Skin epidermis (tissue), 12 donors: ENCODE data around the gene THOC1.

Source experiments
- H3K27ac ChIP-seq, 21 experiments: fragments of 200-600 bp; sonication (generic) in 11 of 21; one replicate each; pipeline ENCODE4 v1.5.0; 2020; ENCODE audit warnings: mild to moderate bottlenecking in 3 of 21, inconsistent platforms in 2 of 21, moderate library complexity in 2 of 21
- H3K4me3 ChIP-seq, 7 experiments: fragments of 200-600 bp; sonication (generic) in 2 of 7; one replicate each; pipeline ENCODE4 v1.5.0; 2020; ENCODE audit warnings: inconsistent platforms in 2 of 7, mild to moderate bottlenecking in 2 of 7, moderate library complexity in 1 of 7

Gene THOC1

DNA sequence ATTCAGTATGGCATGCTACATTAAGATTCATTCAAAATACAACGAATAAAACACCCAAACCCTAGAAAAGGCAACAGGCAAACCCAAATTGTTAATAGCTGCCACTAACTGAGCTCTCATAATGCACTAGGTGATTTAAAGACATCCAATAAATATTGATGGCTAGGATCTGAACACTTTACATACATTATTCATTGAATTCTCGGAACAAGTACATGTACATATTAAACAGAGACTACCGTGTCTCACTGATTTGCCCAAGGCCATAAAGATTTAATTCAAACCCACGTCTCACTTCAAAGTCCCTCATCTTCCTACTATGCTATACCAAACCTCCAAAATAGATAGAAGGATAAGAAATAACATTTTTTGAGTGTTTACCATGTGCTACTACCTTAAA lies 42.1 kb downstream of the THOC1 start:
- no peak overlapping the region for H3K4me3 ChIP-seq
- no peak overlapping the region for H3K27ac ChIP-seq

DNA sequence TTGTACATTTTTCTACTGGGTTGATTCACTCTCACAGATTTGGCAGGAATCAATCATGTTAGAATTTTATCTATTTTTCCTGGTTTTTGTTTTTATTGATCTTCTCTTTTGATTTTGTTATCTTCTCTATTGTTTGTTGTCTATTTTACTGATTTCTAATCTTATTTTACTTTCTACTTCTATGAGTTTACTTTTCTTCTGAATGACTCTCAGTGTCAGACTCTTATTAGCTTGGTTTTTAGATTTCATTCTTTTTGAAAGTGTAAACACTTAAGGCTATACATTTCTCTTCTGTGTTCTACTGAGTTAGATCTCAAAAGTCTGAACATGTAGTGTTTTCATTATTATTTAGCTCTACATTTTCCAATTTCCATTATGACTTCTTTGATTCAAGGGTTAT lies 47.1 kb downstream of the THOC1 start:
- Histone ChIP-seq H3K4me3 (no peak overlapping the region), H3K27ac (no peak overlapping the region)

DNA sequence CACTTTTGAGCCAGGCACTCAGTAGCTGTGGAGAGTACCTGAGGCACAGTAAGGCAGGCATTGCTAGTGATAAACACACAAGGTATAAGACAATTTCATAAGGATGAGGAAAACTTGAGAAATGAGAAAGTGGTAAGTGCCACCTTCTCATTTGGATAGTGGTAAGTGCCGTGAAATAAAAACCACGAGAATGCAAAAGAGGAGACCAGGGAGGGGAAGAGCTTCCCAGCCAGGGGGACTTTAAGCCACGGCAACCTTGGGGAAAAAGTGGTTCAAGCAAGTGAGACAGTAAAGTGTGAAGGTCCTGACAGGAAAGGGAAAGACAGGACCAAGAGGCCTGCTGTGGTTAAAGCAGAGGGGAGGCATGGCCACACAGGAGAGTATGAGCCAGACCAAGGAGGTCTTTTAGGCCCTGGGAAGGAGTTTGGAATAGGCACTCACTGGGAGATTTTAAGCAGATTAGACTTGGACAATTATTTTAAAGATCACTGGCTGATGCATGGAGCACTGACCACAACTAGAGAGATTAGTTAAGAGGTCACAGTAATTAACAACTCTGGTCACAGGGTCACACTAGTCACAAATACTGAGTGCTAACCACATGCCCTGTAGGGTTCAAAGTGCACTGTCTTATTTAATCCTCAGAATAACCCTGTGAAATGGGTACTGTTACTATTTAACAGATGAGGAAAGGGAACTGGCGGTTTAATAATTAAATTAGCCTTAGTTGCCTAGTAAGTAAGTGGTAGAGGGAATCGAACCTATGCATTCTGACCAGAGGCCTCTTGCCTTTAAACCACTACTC lies 50.1 kb downstream of the THOC1 start:
- Histone ChIP-seq H3K4me3 (no peak overlapping the region), H3K27ac (peak overlapping the region in 1 of 21 experiments; percentile 19)

DNA sequence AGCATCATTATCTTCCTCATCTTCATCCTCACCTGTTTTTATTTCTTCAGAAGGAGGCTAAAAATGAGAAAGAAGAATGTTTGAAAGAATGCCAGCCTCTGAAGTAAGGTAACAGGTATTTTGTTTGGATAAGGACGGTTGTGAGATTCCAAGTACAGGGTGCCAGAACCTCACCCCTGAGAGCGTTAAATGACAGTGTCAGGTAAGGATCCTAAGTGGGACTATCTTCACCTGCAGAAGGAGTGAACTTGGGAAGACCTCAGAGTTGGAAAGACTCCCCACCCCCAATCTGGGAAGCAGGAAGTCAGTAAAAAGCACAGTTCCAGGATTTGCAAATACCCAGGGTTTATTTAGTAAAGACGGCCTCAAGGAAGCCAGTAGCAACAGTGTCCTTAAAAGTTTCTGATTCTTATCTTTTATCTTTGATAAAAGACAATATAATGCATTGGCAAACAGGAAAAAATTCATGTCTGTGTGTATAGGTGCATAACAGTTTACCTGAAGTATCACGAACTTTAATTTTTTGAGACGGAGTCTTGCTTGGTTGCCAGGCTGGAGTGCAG lies 52.3 kb downstream of the THOC1 start:
- no peak overlapping the region for H3K4me3 ChIP-seq
- no peak overlapping the region for H3K27ac ChIP-seq

DNA sequence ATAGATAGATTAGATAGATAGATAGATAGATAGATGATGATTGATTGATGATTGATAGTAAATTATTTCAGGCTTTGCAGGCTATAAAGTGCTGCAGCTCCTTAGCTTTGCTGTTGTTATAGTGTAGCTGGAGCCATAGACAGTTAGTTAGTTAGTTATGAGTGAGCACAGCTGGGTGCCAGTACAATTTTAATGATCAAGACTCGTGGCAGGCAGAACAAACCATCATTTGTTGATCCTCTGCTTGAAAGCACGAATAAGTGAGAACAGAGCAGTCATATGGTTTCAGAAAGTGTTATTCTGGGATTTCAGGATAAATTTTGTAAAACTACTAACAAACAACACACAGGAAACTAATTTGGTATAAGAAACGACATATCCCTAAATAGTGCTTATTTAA lies 53.9 kb downstream of the THOC1 start:
- no peak overlapping the region for H3K4me3 ChIP-seq
- no peak overlapping the region for H3K27ac ChIP-seq

DNA sequence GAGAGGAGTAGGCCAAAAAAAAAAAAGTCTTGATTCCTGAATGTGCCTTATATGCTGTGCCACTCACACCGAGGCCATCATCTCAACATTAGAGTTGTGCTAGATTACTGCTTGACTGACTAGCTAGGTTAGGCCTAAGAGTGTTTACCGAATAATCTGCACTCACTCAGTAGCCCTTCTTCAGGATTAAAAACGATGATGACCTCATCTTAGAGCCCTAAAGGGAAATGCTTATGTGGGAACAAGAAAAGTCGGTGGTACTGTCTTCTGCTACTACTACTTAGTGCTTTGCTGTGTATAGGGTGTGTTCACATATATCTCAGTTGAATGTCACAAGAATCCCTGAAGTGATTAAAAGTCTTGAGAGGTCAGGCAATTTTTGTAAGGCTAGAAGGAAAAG lies 54.3 kb downstream of the THOC1 start:
- Histone ChIP-seq H3K27ac (no peak overlapping the region), H3K4me3 (no peak overlapping the region)

DNA sequence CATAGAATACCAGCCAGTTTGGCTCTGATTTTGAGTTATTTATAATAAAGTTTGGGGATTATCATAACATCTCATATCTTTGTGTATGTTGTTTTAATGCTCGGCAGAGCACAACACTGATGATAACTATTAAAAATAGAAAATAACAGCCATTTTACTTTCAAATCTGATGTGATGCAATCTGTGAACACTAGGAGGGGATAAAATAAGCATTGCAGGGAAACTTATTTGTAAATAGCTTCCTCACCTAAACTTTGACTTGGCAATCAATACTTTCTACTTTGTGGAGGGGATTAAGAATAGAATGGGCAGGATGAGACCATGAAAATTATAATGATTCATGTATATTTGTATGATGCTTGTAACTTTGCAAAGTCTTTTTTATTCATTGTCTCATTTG lies 55.1 kb downstream of the THOC1 start:
- H3K27ac ChIP-seq: no peak overlapping the region
- H3K4me3 ChIP-seq: no peak overlapping the region

DNA sequence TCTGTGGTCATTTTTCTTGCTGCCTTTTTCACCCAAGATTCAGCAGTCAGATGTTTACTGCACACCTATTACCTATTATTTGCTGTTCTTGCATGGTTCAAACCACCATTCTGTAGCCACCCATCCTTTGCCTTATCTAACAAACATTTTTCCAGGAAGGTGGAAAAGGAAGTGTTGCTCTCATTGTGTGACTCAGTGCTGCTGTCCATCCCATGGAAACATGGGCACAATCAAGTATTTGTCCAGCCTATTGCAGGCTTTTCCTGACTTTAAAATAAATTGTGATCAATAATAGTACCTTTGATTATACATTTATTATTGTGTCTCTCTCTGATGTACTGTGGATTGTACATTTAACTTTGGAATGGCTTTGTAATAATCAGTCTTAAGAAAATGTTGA lies 56.3 kb downstream of the THOC1 start:
- Histone ChIP-seq H3K27ac (peak overlapping the region in 1 of 21 experiments; percentile 10), H3K4me3 (no peak overlapping the region)

DNA sequence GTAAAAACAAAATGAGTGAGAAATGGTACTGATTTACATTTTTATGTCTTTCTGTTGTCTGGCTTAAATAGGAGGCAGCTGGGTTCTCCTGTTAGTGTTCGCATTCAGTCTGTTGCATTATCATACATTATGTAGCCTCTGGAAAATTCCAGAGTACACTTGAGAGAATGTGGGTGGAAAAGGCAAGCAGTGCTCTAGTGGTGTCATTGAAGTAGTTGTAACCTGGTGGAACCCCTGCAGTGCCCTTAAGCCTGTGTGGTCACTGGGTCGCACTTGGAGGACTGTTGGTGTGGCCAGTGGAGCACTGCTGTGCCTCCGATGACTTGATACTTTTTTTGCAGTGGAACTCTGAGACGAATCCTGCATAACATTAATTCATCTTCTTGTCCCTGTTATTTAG lies 57.1 kb downstream of the THOC1 start:
- no peak overlapping the region for H3K4me3 ChIP-seq
- no peak overlapping the region for H3K27ac ChIP-seq

DNA sequence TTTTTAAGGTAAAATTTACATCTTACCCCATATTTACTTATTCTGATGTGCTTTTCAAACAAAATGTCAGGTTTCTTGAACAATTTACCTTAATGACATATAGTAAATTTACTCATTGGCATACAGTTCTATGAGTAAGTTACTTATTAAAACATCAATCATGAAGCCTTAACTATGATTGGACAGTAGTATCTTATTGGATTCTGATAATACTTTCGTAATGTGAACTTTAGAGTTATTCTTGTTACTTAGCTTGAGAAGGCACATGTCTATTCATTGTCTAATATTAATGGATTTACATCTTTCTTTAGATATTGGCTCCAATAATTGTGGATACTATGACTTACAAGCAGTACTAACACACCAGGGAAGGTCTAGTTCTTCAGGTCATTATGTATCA lies 57.8 kb downstream of the THOC1 start:
- no peak overlapping the region for H3K4me3 ChIP-seq
- no peak overlapping the region for H3K27ac ChIP-seq

DNA sequence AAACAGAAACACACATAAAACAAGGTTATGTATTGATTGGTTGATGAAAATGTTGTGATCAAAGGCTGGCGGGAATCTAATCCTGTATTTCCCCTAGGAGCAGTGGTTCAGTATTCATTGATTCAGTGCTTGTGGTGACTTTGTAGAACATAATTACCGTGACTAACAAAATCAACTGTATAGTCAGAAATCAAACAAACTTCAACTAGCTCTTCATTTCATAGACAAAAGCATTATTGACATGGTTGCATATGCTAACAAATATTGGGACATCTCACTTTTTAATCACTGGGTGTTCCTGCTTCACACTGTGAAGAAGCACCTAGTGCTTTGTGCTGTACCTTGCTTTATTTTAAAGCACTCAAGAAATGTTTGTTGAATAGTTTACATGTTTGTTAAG lies 68.1 kb downstream of the THOC1 start:
- no peak overlapping the region for H3K4me3 ChIP-seq
- H3K27ac ChIP-seq: no peak overlapping the region

DNA sequence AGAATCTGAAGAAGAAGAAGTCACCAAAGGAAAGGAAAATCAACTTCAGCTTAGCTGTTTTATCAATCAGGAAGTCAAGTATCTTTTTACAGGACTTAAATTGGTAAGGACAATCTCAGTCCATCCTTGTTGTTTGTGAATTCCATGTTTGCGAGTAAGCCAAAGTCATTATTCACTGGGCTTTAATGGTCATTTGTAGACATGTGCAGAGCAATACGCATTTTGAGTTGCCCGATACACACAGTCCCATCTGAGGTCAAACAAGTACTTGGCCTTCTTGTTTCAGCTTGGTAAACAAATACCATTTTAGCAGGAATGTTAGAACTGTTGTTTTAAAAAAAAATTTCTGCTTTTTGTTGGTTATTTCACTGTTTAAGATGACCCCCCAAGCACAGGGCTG lies 68.6 kb downstream of the THOC1 start:
- no peak overlapping the region for H3K27ac ChIP-seq

DNA sequence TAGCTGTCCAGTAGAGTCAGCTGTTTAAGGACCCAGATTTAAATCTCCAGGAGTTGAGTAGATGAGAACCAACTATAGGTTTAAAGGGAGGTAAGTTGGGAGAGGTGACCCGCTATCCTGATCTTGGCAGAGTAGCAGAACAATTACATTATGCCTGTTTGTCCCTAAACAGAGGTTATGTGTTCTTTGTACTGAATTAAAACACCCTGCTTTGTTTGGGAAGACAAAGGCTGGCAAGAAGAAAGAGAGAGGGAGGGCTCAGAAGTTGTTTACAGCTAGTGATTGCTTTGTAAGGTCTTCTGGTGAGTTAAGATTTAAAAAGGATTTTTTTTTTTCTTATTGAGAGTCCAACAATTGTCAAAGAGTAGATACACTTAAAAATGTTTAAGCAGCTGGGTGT lies 72.2 kb downstream of the THOC1 start:
- no peak overlapping the region for H3K4me3 ChIP-seq
- H3K27ac ChIP-seq: no peak overlapping the region

More for the DNA sequence above, 68.6 kb downstream of the THOC1 start:
- no peak overlapping the region for H3K4me3 ChIP-seq

DNA sequence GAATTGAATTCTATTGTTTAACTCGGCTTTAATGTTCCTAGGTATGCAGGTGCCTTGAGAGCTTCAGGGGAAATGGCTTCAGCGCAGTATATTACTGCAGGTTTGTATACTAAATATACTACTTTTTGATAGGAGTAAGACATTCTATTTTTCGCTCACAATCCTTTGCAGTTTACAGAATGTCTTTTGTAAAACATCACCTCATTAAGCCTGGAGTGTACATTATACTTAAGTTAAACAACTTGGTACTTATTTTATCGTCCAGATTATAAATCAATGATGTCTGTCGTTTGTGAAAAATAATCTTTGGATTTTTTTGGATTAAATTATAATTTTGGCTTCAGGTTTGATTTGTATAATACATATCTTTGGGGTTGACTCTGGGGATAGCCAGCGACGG lies 75.0 kb downstream of the THOC1 start:
- Histone ChIP-seq H3K27ac (no peak overlapping the region), H3K4me3 (no peak overlapping the region)

DNA sequence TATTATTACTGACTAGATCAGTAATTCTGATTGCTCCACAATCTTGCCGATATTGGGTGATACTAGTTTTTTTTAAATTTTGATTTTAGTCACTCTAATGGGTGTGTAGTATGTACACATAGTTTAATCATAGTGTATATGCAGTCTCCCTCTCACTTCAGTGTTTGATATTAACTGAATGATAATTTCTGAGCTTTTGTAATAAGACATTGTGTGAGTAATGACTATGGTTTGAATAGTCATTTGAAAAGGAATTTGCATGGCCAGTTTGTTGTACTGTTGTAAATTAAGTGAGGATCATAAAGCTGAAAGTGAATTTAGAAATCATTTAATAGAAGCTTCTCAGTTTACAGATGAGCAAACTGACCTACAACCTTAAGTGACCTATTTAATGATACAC lies 76.1 kb downstream of the THOC1 start:
- H3K27ac ChIP-seq: no peak overlapping the region
- no peak overlapping the region for H3K4me3 ChIP-seq

DNA sequence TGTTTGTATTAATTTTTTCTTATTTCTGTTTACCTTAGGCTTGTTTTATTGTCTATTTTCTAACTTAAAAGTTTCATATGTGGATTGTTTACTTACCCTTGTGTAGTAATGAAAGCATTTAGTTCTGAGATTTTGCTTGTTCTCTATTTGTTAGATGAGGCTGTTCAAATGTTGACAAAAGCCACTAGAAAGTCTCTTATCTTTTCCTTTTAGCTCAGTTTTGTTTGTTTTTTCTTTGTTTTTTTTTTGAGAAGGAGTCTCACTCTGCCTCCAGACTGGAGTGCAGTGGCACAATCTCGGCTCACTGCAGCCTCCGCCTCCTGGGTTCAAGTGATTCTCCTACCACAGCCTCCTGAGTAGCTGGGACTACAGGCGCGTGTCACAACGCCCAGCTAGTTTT lies 78.6 kb downstream of the THOC1 start:
- Histone ChIP-seq H3K27ac (no peak overlapping the region), H3K4me3 (no peak overlapping the region)

DNA sequence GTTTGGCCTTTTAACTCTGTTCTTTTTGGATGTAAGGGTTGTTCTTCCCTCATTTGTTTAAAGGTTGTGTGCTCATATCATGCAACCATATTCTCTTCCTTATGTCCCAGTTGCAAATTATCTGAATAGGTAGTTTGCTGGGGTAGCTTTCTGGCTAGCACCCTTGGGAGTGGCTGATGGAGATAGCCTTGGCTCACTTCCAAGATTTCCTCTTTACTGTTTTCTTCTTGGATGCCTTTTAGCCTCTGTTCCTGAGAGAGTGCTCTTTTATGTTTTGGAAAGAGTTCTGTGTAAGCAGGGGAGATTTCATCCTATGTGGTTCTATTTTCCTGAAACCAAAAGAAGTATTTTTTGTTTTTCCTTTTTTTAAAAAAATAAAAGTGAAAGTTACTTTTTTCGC lies 84.1 kb downstream of the THOC1 start:
- Histone ChIP-seq H3K4me3 (no peak overlapping the region), H3K27ac (no peak overlapping the region)

DNA sequence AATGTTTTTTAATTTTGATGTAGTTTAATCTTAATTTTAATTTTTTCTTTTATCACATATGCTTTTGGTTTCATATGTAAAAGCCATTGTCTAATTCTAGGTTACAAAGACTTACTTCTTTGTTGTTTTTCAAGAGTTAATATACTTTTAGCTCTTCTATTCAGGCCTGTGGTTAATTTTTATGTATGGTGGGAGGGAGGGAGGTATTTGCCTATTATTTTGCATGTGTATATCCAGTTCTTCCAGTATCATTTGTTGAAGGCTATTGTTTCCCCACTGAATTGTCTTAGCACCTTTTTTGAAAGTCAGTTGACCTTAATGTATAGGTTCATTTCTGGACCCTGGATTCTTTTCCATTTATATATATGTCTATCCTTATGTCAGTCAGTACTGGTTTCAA lies 86.1 kb downstream of the THOC1 start:
- H3K27ac ChIP-seq: no peak overlapping the region
- H3K4me3 ChIP-seq: no peak overlapping the region

DNA sequence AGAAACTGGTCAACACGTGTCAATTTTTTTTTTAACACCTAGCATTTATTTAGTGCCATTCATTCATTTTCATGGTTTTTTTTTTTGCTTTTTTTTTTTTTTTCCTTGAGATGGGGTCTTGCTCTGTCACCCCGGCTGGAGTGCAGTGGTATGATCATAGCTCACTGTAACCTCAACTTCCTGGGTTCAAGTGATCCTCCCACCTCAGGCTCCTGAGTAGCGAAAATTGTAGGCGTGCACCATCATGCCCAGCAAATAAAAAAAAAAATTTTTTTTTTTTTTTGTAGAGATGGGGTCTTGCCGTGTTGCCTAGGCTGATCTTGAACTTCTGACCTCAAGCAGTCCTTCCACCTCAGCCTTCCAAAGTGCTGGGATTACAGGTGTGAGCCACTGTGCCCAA lies 88.3 kb downstream of the THOC1 start:
- Histone ChIP-seq H3K4me3 (no peak overlapping the region), H3K27ac (no peak overlapping the region)

DNA sequence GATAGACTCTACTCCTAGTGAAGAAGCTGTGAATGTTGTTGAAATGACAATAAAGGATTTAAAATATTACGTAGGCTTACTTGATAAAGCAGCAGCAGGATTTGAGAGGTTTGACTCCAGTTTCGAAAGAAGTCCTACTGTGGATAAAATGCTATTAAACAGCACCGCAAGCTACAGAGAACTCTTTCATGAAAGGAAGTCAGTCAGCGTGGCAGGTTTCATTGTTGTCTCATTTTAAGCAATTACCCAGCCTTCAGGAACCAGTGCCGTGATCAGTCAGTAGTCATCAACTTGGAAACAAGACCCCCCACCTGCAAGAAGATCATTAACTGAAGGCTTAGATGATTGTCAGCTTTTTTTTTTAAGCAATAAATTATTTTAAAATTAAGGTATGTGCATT lies 95.5 kb downstream of the THOC1 start:
- H3K4me3 ChIP-seq: no peak overlapping the region
- no peak overlapping the region for H3K27ac ChIP-seq
